Body of pancreas (tissue), 4 donors: ENCODE measurements around the gene NINJ1.

Experiments
- POLR2A ChIP-seq, 3 donors: fragments of 450-650 bp; IDR thresholded peaks; one replicate each; pipeline ENCODE4 v1.6.1; 2016; ENCODE audit warnings: antibody characterized with exemption in 3 of 3, mild to moderate bottlenecking in 2 of 3
- TF ChIP-seq, protein P1 (sequence below), 7 experiments: fragments of 450-650 bp in 4 of 7; fragments of 200-600 bp in 3 of 7; sonication (generic) in 3 of 7; IDR thresholded peaks; one replicate each; pipeline ENCODE4 v1.5.1; 2016 to 2019; ENCODE audit warnings: antibody characterized with exemption in 7 of 7

DNA sequence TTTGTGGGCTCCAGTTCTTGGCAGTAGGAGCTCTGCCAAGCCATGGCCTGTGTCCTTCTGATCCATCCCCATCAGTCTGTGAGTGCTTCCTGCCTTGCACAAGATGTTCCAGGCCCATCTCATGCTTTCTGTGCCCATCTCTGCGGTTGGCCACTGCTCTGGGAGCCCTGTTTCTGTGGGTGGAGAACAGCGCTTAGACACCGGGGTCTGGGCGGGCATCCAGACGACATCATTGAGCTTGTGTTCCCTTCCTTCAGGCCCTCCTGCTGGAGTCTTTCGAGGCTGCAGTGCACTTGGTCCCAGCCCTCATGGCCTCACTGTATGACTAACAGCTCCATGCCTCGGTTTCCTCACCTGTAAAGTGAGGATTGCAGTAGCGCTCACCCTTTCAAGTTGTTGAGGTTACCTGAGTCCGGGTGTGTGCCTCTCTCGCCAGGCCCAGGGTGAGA is 52.9 kb downstream of the NINJ1 start:
- TF ChIP-seq, protein P1, sequence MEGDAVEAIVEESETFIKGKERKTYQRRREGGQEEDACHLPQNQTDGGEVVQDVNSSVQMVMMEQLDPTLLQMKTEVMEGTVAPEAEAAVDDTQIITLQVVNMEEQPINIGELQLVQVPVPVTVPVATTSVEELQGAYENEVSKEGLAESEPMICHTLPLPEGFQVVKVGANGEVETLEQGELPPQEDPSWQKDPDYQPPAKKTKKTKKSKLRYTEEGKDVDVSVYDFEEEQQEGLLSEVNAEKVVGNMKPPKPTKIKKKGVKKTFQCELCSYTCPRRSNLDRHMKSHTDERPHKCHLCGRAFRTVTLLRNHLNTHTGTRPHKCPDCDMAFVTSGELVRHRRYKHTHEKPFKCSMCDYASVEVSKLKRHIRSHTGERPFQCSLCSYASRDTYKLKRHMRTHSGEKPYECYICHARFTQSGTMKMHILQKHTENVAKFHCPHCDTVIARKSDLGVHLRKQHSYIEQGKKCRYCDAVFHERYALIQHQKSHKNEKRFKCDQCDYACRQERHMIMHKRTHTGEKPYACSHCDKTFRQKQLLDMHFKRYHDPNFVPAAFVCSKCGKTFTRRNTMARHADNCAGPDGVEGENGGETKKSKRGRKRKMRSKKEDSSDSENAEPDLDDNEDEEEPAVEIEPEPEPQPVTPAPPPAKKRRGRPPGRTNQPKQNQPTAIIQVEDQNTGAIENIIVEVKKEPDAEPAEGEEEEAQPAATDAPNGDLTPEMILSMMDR (IDR thresholded peaks at IDR 0.05): no peak
- TF ChIP-seq POLR2A (IDR thresholded peaks at IDR 0.05): no peak
